IPS DF 4.7 (cell line): ENCODE measurements around the gene PSMA8.
"Not testable (repeated sequence)": the region's sequence is repeated elsewhere in the genome, so short reads cannot be mapped to it uniquely, and the experiment has no call there.

Experiments used
- DNase-seq: peaks from one replicate; pipeline ENCODE4 v3.0.0-alpha.2; 2013; ENCODE audit warnings: low spot score; ENCODE audit errors: extremely low read depth

Gene PSMA8

DNA sequence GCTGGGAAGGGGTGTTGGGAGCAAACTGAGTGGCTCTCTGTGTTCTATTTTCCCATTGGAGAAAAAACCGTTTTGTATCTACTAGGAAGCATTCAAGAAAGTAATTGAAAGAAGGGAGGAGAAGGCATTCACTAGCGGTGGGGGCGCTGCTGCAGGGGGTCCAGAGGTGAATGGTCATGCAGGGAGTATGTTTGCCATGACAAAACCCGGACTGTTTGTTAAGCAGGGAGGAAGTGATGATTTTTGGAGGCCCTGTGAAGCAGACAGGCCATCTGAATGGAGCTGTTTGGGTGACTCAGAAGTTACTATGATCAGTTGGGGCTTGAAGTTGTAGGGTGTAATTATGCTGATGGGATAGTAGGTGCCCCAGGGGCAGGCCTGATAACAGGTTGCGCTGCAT is 99.5 kb downstream of the PSMA8 start:
- no peak for DNase-seq

DNA sequence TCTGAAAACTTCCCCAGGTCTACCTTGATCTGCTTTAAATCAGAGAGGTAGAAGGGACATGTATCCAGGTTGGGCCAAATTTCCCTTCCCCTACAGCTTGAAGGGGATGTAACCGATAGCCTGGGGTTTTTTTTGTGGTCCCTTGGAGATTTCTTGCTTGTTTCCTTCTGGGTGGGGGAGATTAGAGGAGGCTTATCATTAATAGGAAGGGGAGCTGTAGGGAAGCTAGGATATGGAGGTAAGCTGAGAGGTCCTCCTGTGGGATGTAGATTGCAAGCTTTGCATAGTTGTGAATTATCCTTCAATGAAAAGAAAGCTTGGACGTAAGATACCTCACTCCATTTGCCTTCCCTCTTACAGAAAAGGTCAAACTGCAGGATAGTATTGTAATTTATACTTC is 103.7 kb downstream of the PSMA8 start:
- not testable (repeated sequence) for DNase-seq

DNA sequence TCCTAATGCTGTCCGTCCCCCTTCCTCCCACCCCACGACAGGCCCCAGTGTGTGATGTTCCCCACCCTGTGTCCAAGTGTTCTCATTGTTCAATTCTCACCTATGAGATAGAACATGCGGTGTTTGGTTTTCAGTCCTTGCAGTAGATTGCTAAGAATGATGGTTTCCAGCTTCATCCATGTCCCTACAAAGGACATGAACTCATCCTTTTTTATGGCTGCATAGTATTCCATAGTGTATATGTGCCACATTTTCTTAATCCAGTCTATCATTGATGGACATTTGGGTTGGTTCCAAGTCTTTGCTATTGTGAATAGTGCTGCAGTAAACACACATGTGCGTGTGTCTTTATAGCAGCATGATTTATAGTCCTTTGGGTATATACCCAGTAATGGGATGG is 105.0 kb downstream of the PSMA8 start:
- DNase-seq = not testable (repeated sequence)

DNA sequence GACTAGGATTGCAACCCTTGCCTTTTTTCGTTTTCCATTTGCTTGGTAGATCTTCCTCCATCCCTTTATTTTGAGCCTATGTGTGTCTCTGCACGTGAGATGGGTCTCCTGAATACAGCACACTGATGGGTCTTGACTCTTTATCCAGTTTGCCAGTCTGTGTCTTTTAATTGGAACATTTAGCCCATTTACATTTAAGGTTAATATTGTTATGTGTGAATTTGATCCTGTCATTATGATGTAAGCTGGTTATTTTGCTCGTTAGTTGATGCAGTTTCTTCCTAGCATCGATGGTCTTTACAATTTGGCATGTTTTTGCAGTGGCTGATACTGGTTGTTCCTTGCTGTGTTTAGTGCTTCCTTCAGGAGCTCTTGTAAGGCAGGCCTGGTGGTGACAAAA is 108.7 kb downstream of the PSMA8 start:
- not testable (repeated sequence) for DNase-seq
